ENCODE measurements around the gene GALNT6. TPM values are rescaled to one million over a fixed set of nuclear protein-coding genes. Genes with fewer than 3 reads are reported as not detected.

The GALNT6 gene
- total RNA-seq, 1 experiment from 2014 or later: 9.8 TPM

- no peak overlapping the region for H3K9ac ChIP-seq (ENCODE audit: extremely low read depth, insufficient read length, low read length)
- no peak overlapping the region for H3K56ac ChIP-seq (ENCODE audit: insufficient read length, low read depth, low read length)
- WGBS (ENCODE audit: extremely low coverage, insufficient read length, low lambda C conversion rate): no CpG with 5 or more reads among the region's 1 CpG
- no peak for TF ChIP-seq CTCF (conservative IDR thresholded peaks at IDR 0.05)
- H4K20me1 ChIP-seq (ENCODE audit: control insufficient read depth, insufficient read depth, insufficient read length): no peaks in the 10 kb centered on the region
- no peak overlapping the region for H2BK15ac ChIP-seq (ENCODE audit: low read depth, low read length)
- H4K5ac ChIP-seq (ENCODE audit: insufficient read length, low read depth, low read length): no peak overlapping the region
- Mint-ChIP-seq H3K27ac (no peak overlapping the region), H3K36me3 (ENCODE audit: insufficient read depth in 1 of 3, low read depth in 3 of 3) (no peaks in the 10 kb centered on the region), H3K27me3 (ENCODE audit: low read depth) (no peaks in the 10 kb centered on the region), H3K4me3 (no peak overlapping the region), H3K9me3 (no peaks in the 10 kb centered on the region), H3K4me1 (peaks cover 0 to 8% of the 10 kb centered on the region in 2 experiments; a peak in 1 of 4 replicates)
- DNase-seq: no peak
- H4K8ac ChIP-seq (replicated peaks; ENCODE audit: insufficient read length, low read depth, low read length): no peak overlapping the region
- no peak overlapping the region for H2AK5ac ChIP-seq (ENCODE audit: insufficient read length, low read length)
- no peak overlapping the region for H3T11ph ChIP-seq (ENCODE audit: low read length)
- no peaks in the 10 kb centered on the region for H3K23me2 ChIP-seq (ENCODE audit: insufficient read length, low read depth, low read length, poor library complexity, severe bottlenecking)
- H3K4me1 ChIP-seq (ENCODE audit: insufficient read depth, low read length): no peaks in the 10 kb centered on the region; the same call in 1 of the 2 replicates
- H2AFZ ChIP-seq (ENCODE audit: low read length): no peak overlapping the region
- no peak overlapping the region for H2BK20ac ChIP-seq (ENCODE audit: low read depth, low read length, poor library complexity, severe bottlenecking)
- H3K79me2 ChIP-seq (ENCODE audit: insufficient read depth, low read length): no peaks in the 10 kb centered on the region
- H2BK120ac ChIP-seq (ENCODE audit: low read depth, low read length, poor library complexity, severe bottlenecking): no peak overlapping the region
- no peaks in the 10 kb centered on the region for H3K79me1 ChIP-seq (ENCODE audit: insufficient read depth, low read depth, low read length, poor library complexity, severe bottlenecking)
- no peak overlapping the region for H3K4ac ChIP-seq (ENCODE audit: low read depth, low read length)
- H4K91ac ChIP-seq (ENCODE audit: insufficient read length, low read depth, low read length): no peak overlapping the region
- no peak overlapping the region for H3K4me2 ChIP-seq (ENCODE audit: insufficient read depth, insufficient read length, low read length)
- H3K23ac ChIP-seq (ENCODE audit: insufficient read length, low read depth, low read length): no peak overlapping the region
- H3K18ac ChIP-seq (ENCODE audit: insufficient read length, low read depth, low read length): no peak overlapping the region
- no peak overlapping the region for H2BK5ac ChIP-seq (ENCODE audit: insufficient read length, low read length)
- H3K27me3 ChIP-seq (ENCODE audit: insufficient read depth, low read length): no peaks in the 10 kb centered on the region
- no peak overlapping the region for H3K27ac ChIP-seq (ENCODE audit: insufficient read length, low read depth, low read length)
- no peaks in the 10 kb centered on the region for H3K9me3 ChIP-seq (ENCODE audit: control insufficient read depth, low read depth, low read length)
- no peak overlapping the region for H2BK12ac ChIP-seq (ENCODE audit: insufficient read length, low read depth, low read length)
- no peak overlapping the region for H3K14ac ChIP-seq (ENCODE audit: insufficient read depth, low read length)
Measured at GRCh38 chr12:51401900-51402299, 10.7 kb upstream of the GALNT6 start.

All from H9 (cell line).